Fibroblast of lung (primary cell): ENCODE results near the gene ARF5. TPM values are rescaled to one million over a fixed set of nuclear protein-coding genes. Genes with fewer than 3 reads are reported as not detected.

Source experiments
- DNase-seq, 2 donors: peaks; one replicate each; pipeline versions ENCODE4 v3.0.0 to v3.0.0-alpha.2; 2010; ENCODE audit warnings: low read depth in 2 of 2
- H2AFZ ChIP-seq: 2 replicates; pipeline ENCODE4 v1.5.1; 2012; ENCODE audit warnings: low read length, control low read depth, inconsistent platforms
- H3K27ac ChIP-seq: 2 replicates; pipeline ENCODE4 v1.5.1; 2011; ENCODE audit warnings: low read length, control low read depth; ENCODE audit not compliant: insufficient read depth
- H3K27me3 ChIP-seq: 2 replicates; pipeline ENCODE4 v1.5.1; 2011; ENCODE audit warnings: mild to moderate bottlenecking, low read length; ENCODE audit not compliant: control insufficient read depth, insufficient read depth
- H3K36me3 ChIP-seq: 2 replicates; pipeline ENCODE4 v1.5.1; 2011; ENCODE audit warnings: low read length; ENCODE audit not compliant: control insufficient read depth, insufficient read depth
- H3K4me1 ChIP-seq: 2 replicates; pipeline ENCODE4 v1.5.1; 2011; ENCODE audit warnings: low read length; ENCODE audit not compliant: control insufficient read depth, insufficient read depth; ENCODE audit errors: extremely low read depth
- H3K4me2 ChIP-seq: 2 replicates; pipeline ENCODE4 v1.5.1; 2011; ENCODE audit warnings: low read length, control low read depth; ENCODE audit not compliant: insufficient read depth; ENCODE audit errors: extremely low read depth
- H3K4me3 ChIP-seq, 4 experiments: fragments of 200-600 bp in 1 of 4; sonication (generic) in 1 of 4; replicated peaks in 1 of 4; 2 replicates each; pipeline ENCODE4 v1.5.1; 2011 to 2016; ENCODE audit warnings: low read length in 4 of 4, low read depth in 3 of 4, mild to moderate bottlenecking in 3 of 4, control low read depth in 2 of 4, inconsistent platforms in 1 of 4, mixed read lengths in 1 of 4; ENCODE audit not compliant: insufficient read depth in 1 of 4; ENCODE audit errors: control extremely low read depth in 1 of 4
- H3K79me2 ChIP-seq: 2 replicates; pipeline ENCODE4 v1.5.1; 2012; ENCODE audit warnings: mild to moderate bottlenecking, low read length, inconsistent platforms; ENCODE audit not compliant: control insufficient read depth, insufficient read depth
- H3K9ac ChIP-seq: 2 replicates; pipeline ENCODE4 v1.5.1; 2011; ENCODE audit warnings: mild to moderate bottlenecking, low read length, control low read depth; ENCODE audit not compliant: insufficient read depth
- H3K9me3 ChIP-seq: 2 replicates; pipeline ENCODE4 v1.5.1; 2012; ENCODE audit warnings: low read depth, low read length; ENCODE audit not compliant: control insufficient read depth, insufficient read depth
- H4K20me1 ChIP-seq: 2 replicates; pipeline ENCODE4 v1.5.1; 2011; ENCODE audit warnings: low read length; ENCODE audit not compliant: control insufficient read depth, insufficient read depth; ENCODE audit errors: extremely low read depth
- CTCF ChIP-seq, 2 donors: IDR thresholded peaks in 1 of 2; conservative IDR thresholded peaks in 1 of 2; 1 replicate in 1 of 2; 2 replicates in 1 of 2; pipeline ENCODE4 v1.5.1; 2011 to 2012; ENCODE audit warnings: low read length in 2 of 2, control low read depth in 1 of 2, inconsistent platforms in 1 of 2, low read depth in 1 of 2, mild to moderate bottlenecking in 1 of 2
- EZH2 ChIP-seq: IDR thresholded peaks from 2 replicates; pipeline ENCODE4 v1.5.1; 2012; ENCODE audit warnings: low read length, control low read depth, mild to moderate bottlenecking; ENCODE audit errors: missing control alignments
- polyA plus RNA-seq, 2 donors: library from polyadenylated mRNA; depleted of rRNA in 1 of 2; stranded (reverse) in 1 of 2; unstranded in 1 of 2; fragments of >200 nt; gene quantifications; 2 replicates each; pipeline ENCODE4 v1.2.1, GENCODE V29; 2011 to 2012; ENCODE audit warnings: missing spikeins in 1 of 2
- total RNA-seq: library from RNA; depleted of rRNA; stranded (reverse); fragments of >200 nt; gene quantifications from 2 replicates; pipeline ENCODE4 v1.2.1, GENCODE V29; 2014

ARF5 gene
- total and polyA plus RNA-seq, 2 donors (not counting 1 experiment from before 2014, with no cell fraction given): 113 to 185 TPM

- peak within 1 kb of the TSS; percentile 83 for H3K27ac ChIP-seq
- TF ChIP-seq EZH2 (no peak), CTCF (conservative IDR thresholded peaks at IDR 0.05 in 1 of 2, IDR thresholded peaks at IDR 0.05 in 1 of 2; ENCODE audit: low read depth in 1 of 2, low read length in 2 of 2) (no peak)
- no peaks in the 10 kb centered on the region for H3K27me3 ChIP-seq
- H3K9me3 ChIP-seq: no peaks in the 10 kb centered on the region
- peak within 1 kb of the TSS; percentile 93 for H3K4me2 ChIP-seq
- peak within 1 kb of the TSS; percentile 55 to 91 (median 84) for H3K4me3 ChIP-seq
- no peaks in the 10 kb centered on the region for H4K20me1 ChIP-seq
- H2AFZ ChIP-seq: peak within 1 kb of the TSS; percentile 98
- peak; percentile 84 to 88 for DNase-seq
- H3K9ac ChIP-seq: peak within 1 kb of the TSS; percentile 88
- peaks cover 29% of the 10 kb centered on the region for H3K79me2 ChIP-seq
- H3K36me3 ChIP-seq: peaks cover 2% of the 10 kb centered on the region
- H3K4me1 ChIP-seq: peaks cover 3% of the 10 kb centered on the region
Observed at GRCh38 chr7:127585044-127585953, 2.9 kb upstream of the ARF5 start, which contains the start of gene GCC1. Gene GCC1, minus strand, starts transcription at chr7:127585596. Its CDS starts 414 bp downstream, at chr7:127585182.

- Histone ChIP-seq H3K4me2 (no peak overlapping the region), H3K4me1 (peaks cover 3% of the 10 kb centered on the region), H3K36me3 (peaks cover 8% of the 10 kb centered on the region), H3K9ac (no peak overlapping the region), H3K79me2 (peaks cover 29% of the 10 kb centered on the region), H3K27me3 (no peaks in the 10 kb centered on the region), H2AFZ (no peak overlapping the region), H4K20me1 (no peaks in the 10 kb centered on the region), H3K9me3 (no peaks in the 10 kb centered on the region), H3K4me3 (no peak overlapping the region), H3K27ac (no peak overlapping the region)
- DNase-seq: no peak
- TF ChIP-seq EZH2 (no peak), CTCF (conservative IDR thresholded peaks at IDR 0.05 in 1 of 2, IDR thresholded peaks at IDR 0.05 in 1 of 2; ENCODE audit: low read depth in 1 of 2, low read length in 2 of 2) (no peak)
Observed at GRCh38 chr7:127586346-127586745, 1.9 kb upstream of the ARF5 start.

- Histone ChIP-seq H3K4me2 (peak overlapping the region; percentile 78), H3K4me3 (peak overlapping the region; percentile 62 to 98 (median 78)), H4K20me1 (no peaks in the 10 kb centered on the region), H2AFZ (peak overlapping the region; percentile 85), H3K36me3 (peaks cover 6% of the 10 kb centered on the region), H3K9me3 (no peaks in the 10 kb centered on the region), H3K27me3 (no peaks in the 10 kb centered on the region), H3K9ac (peak overlapping the region; percentile 84), H3K79me2 (peaks cover 24% of the 10 kb centered on the region), H3K27ac (peak overlapping the region; percentile 60), H3K4me1 (peaks cover 3% of the 10 kb centered on the region)
- no peak for DNase-seq
- TF ChIP-seq EZH2: no peak
- no peak for TF ChIP-seq CTCF (conservative IDR thresholded peaks at IDR 0.05 in 1 of 2, IDR thresholded peaks at IDR 0.05 in 1 of 2; ENCODE audit: low read depth in 1 of 2, low read length in 2 of 2)
Observed at GRCh38 chr7:127587663-127588018, 570 bp upstream of the ARF5 start.
